ENCODE data around the gene MLLT1.

The MLLT1 gene

DNA sequence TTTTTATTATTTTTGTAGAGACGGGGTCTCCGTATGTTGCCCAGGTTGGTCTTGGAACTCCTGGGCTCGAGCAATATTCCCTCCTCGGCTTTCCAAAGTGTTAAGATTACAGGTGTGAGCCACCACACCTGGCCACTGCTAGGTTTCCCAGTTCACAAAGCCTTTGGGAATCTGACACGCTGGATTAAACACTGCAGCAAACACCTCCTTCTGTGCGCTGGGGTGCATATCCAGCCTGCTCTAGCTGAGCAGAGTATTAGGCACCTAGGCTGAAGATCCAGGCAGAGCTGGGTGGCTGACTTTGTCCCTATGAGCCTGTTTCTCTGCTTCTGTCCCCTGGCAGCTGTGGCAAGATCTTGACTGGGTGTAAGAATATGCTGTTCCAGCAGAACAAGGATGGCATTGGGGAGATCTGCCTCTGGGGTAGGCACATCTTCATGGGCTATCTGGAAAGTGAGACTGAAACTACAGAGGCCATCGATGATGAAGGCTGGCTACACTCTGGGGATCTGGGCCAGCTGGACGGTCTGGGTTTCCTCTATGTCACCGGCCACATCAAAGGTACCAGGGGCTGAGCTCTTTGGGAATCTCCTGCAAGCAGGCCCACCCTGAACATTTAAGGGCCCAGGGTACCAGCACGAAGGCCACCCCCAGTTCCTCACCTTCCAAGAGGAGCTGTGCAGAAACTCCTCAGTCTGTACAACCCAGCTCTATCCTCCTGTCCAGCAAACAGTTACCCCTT, 94.5 kb downstream of the MLLT1 start:
- DNase-seq (ENCODE audit: low spot score) = no peak
- ChIA-PET POLR2A (ENCODE audit: low non-redundant PET) (no interaction called here), CTCF (no interaction called here)
- TF ChIP-seq, protein P1, sequence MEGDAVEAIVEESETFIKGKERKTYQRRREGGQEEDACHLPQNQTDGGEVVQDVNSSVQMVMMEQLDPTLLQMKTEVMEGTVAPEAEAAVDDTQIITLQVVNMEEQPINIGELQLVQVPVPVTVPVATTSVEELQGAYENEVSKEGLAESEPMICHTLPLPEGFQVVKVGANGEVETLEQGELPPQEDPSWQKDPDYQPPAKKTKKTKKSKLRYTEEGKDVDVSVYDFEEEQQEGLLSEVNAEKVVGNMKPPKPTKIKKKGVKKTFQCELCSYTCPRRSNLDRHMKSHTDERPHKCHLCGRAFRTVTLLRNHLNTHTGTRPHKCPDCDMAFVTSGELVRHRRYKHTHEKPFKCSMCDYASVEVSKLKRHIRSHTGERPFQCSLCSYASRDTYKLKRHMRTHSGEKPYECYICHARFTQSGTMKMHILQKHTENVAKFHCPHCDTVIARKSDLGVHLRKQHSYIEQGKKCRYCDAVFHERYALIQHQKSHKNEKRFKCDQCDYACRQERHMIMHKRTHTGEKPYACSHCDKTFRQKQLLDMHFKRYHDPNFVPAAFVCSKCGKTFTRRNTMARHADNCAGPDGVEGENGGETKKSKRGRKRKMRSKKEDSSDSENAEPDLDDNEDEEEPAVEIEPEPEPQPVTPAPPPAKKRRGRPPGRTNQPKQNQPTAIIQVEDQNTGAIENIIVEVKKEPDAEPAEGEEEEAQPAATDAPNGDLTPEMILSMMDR (conservative IDR thresholded peaks at IDR 0.05; ENCODE audit: low read depth) = no peak
- H3K27ac ChIP-seq = no peak overlapping the region

DNA sequence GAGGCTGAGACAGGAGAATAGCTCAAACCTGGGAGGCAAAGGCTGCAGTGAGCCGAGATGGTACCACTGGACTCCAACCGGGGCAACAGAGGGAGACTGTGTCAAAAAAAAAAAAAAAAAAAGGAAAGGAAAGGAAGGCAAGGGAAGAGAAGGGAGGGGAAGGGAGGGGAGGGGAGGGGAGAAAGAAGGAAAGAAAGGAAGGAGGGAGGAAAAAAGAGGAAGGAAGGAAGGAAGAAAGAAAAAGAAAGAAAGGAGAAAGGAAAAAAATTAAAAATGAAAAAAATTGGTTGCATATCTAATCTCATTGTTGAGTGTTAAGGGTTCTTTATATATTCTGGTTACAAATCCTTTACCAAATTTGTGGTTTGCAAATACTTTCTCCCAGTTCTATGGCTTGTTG, 98.7 kb downstream of the MLLT1 start:
- CTCF ChIA-PET = no interaction called here
- POLR2A ChIA-PET (ENCODE audit: low non-redundant PET) = no interaction called here
- no peak overlapping the region for H3K27ac ChIP-seq

DNA sequence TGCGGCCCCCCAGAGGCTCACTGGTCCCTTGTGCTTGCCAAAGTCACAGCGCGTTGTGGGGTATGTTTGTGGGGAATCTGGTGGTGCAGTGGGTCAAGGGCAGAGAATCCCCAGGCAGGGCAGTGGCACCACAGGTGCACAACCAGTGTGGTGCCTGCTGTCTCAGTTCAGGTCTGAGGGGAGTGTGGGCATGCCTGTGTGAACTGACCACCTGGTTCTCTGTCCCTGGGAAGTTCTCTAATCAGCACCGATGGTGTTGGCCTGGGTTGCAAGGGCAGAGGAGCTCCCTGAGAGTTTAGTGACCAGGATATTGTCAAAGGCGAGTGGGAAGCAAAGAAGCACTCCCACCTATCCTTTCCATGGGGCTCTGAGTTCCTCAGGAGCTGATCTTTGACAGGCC, 106.6 kb downstream of the MLLT1 start:
- no peak overlapping the region for H3K27ac ChIP-seq
- TF ChIP-seq, protein P1 (conservative IDR thresholded peaks at IDR 0.05; ENCODE audit: low read depth) = no peak
- ChIA-PET CTCF (interaction anchor here (0.8 kb wide), 1 partner anchor 198 kb away, joined by 6 read pairs; no protein-coding TSS in a partner anchor), POLR2A (ENCODE audit: low non-redundant PET) (no interaction called here)
- no peak for DNase-seq (ENCODE audit: low spot score)

More for the DNA sequence above, 98.7 kb downstream of the MLLT1 start:
- TF ChIP-seq, protein P1 (conservative IDR thresholded peaks at IDR 0.05; ENCODE audit: low read depth) = no peak
- DNase-seq (ENCODE audit: low spot score) = no peak

DNA sequence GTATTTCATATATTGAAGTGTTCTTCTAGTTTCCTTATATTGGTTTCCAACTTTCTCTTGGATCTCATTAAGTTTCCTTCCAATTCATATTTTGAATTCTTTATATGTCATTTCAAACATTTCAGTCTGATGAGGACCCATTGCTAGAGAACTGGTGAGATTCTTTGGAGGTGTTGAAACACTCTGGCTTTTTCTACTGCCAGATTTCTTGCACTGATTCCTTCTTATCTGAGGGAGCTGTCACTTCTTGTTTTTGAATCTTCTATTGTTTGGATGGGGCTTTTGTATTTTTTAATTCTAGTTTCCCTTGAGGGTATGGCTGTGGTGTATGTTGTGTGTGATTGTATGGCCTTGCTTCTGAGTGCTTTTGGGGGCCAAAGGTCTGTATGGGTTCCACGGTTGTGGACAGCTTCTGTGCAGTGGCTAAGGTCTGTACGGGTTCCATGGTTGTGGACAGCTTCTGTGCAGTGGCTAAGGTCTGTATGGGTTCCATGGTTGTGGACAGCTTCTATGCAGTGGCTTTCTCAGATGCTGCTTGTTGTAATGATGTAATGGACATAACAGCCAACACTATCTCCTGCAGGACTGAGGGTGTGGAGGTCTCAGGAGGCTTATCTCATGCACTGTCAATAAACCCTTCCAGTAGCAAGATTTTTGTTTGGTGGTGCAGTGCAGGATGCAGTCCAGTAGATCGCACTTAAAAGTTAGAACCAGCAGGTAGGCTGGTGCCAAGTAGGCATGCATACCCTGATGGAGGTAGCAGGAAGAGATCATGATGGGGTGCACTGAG, 107.5 kb downstream of the MLLT1 start:
- ChIA-PET CTCF (no interaction called here), POLR2A (ENCODE audit: low non-redundant PET) (no interaction called here)
- no peak for DNase-seq (ENCODE audit: low spot score)
- no peak overlapping the region for H3K27ac ChIP-seq
- TF ChIP-seq, protein P1 (conservative IDR thresholded peaks at IDR 0.05; ENCODE audit: low read depth) = no peak

DNA sequence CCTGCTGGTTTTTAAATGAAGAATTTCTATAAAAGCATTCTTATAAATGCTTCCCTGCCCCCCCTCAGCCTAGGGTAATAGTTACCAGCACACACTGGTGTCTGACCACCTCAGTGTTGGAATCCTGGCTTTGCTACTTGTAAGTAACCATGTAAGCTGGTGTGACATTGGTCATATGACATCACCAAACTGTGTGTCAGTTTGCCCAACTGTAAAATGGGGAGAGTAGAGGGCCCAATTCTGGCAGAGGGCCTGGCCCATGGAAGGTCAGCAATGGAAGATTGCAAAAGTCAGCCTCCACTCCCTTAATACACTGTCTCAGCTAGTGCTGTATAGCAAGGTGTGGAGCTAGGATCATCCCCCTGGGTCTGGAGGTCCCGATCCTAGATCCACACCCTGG, 112.7 kb downstream of the MLLT1 start:
- H3K27ac ChIP-seq = no peak overlapping the region
- ChIA-PET CTCF (interaction anchor here (0.5 to 0.9 kb wide), 4 partner anchors 12 to 466 kb away, joined by 3 to 4 read pairs (median 4); no protein-coding TSS in a partner anchor), POLR2A (ENCODE audit: low non-redundant PET) (no interaction called here)
- TF ChIP-seq, protein P1 (conservative IDR thresholded peaks at IDR 0.05; ENCODE audit: low read depth) = no peak
- DNase-seq (ENCODE audit: low spot score) = no peak

DNA sequence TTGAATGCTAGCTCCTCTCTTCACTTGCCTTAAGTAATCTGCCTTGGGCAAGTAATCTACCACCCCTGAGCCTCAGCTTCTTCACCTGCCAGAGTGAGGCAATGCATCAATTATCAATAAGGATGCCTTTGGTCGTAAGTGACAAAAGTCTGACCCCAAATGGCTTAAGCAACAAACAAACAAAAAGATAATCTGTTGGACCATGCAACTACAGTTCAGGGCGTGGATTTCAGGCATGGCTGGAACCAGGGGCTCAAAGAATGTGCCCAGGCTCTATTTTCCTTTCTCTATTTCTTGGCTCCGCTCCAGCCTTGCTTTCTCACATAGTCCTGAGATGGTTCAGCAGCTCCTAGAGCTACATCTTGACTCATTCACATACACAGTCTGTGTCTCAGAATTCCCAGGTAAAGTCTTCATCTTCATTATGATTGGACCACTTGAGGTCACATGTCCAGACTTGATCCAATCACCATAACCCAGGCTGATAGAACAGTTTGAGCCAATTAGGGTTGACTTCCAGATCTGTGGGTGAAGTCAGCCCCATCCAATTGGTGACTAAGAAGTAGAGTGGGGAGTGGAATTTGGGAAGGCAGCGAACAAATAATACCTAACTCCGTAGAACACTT, 114.8 kb downstream of the MLLT1 start:
- POLR2A ChIA-PET (ENCODE audit: low non-redundant PET) = no interaction called here
- DNase-seq (ENCODE audit: low spot score) = peak; percentile 16
- TF ChIP-seq, protein P1 (conservative IDR thresholded peaks at IDR 0.05; ENCODE audit: low read depth) = no peak
- CTCF ChIA-PET = interaction anchor here (0.6 kb wide), 1 partner anchor 24 kb away, joined by 3 read pairs; no protein-coding TSS in a partner anchor
- H3K27ac ChIP-seq = no peak overlapping the region
